ENCODE measurements around the gene CDCP2. TPM values are rescaled to one million over a fixed set of nuclear protein-coding genes. Genes with fewer than 3 reads are reported as not detected.

The CDCP2 gene
- not detected in 3 replicates for total RNA-seq

DNA sequence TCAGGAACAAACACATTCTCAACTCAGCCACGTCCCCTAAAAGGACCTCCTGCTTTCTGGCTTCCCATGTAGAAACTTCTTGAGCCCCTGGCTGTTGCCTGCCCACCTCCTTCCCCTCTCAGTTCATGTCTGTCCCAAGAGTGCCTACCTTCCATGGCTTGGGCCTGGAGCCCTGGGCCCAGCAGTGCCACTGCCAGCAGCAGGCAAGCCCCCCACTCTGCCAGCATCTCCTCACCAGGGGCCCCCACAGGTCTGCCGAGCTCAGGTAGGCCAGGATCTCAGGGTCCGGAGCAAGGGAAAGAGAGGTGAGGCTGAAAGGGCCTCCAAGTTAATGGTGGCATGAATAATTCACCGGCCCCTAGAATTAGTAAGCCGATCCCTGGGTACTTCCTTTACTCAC, at the start of gene CDCP2:
TSS of gene CDCP2 (minus strand) at position 305 of the 400 bp plus-strand sequence. CDS start at position 227, 78 bp downstream.
- no peak within 1 kb of the TSS for H3K4me3 Mint-ChIP-seq
- H3K4me1 Mint-ChIP-seq, result peaks cover 7% of the 10 kb centered on the region
- no peak for DNase-seq (ENCODE audit: low spot score in 2 of 2, unreplicated experiment in 2 of 2)
- H3K9me3 Mint-ChIP-seq, result no peaks in the 10 kb centered on the region
- H3K27me3 Mint-ChIP-seq (ENCODE audit: low read depth), result peaks cover 2% of the 10 kb centered on the region
- TF ChIP-seq, protein P1, sequence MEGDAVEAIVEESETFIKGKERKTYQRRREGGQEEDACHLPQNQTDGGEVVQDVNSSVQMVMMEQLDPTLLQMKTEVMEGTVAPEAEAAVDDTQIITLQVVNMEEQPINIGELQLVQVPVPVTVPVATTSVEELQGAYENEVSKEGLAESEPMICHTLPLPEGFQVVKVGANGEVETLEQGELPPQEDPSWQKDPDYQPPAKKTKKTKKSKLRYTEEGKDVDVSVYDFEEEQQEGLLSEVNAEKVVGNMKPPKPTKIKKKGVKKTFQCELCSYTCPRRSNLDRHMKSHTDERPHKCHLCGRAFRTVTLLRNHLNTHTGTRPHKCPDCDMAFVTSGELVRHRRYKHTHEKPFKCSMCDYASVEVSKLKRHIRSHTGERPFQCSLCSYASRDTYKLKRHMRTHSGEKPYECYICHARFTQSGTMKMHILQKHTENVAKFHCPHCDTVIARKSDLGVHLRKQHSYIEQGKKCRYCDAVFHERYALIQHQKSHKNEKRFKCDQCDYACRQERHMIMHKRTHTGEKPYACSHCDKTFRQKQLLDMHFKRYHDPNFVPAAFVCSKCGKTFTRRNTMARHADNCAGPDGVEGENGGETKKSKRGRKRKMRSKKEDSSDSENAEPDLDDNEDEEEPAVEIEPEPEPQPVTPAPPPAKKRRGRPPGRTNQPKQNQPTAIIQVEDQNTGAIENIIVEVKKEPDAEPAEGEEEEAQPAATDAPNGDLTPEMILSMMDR (IDR thresholded peaks at IDR 0.05; ENCODE audit: unreplicated experiment), result no peak
- no peak within 1 kb of the TSS for H3K27ac Mint-ChIP-seq
- no peaks in the 10 kb centered on the region for H3K36me3 Mint-ChIP-seq

DNA sequence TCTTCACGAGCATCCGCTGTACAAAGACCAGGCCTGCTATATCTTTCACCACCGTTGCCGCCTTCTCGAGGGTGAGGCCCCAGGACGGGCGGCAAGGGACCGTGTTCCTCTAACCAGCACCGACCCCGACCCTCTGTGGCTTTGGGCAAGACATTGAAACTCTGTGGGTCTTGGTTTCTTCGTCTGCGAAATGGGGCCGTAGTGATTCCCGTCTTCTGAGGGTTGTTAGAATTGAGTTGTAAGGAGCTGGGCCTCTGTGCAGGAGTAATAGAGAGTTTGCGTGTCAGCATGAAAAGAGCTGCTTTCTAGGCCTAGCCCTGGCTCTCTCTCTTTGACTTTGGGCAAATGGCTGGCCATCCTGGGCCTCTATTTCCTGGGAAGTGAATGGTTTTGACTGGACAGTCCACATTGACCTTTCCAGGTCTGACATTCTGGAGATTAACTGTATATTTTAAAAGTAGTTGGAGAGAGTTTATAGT, 47.8 kb upstream of the CDCP2 start:
- Mint-ChIP-seq H3K4me1 (peaks cover 25% of the 10 kb centered on the region), H3K36me3 (peaks cover 11% of the 10 kb centered on the region), H3K4me3 (peak overlapping the region; percentile 89), H3K27ac (peak overlapping the region; percentile 92), H3K27me3 (ENCODE audit: low read depth) (no peaks in the 10 kb centered on the region), H3K9me3 (no peaks in the 10 kb centered on the region)
- TF ChIP-seq, protein P1 (IDR thresholded peaks at IDR 0.05; ENCODE audit: unreplicated experiment), result no peak
- DNase-seq (ENCODE audit: low spot score in 2 of 2, unreplicated experiment in 2 of 2), result no peak

DNA sequence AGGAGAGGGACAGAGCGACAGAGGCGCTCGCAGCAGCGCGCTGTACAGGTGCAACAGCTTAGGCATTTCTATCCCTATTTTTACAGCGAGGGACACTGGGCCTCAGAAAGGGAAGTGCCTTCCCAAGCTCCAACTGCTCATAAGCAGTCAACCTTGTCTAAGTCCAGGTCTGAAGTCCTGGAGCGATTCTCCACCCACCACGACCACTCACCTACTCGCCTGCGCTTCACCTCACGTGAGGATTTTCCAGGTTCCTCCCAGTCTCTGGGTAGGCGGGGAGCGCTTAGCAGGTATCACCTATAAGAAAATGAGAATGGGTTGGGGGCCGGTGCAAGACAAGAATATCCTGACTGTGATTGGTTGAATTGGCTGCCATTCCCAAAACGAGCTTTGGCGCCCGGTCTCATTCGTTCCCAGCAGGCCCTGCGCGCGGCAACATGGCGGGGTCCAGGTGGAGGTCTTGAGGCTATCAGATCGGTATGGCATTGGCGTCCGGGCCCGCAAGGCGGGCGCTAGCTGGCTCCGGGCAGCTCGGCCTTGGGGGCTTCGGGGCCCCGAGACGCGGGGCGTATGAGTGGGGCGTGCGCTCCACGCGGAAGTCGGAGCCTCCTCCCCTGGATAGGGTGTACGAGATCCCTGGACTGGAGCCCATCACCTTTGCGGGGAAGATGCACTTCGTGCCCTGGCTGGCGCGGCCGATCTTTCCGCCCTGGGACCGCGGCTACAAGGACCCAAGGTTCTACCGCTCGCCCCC, 47.1 kb upstream of the CDCP2 start, which contains the start of the genes CYB5RL and MRPL37:
TSS of gene CYB5RL (minus strand) at position 266 of the 754 bp plus-strand sequence. CDS start 4,414 bp downstream, outside the sequence.
TSS of gene MRPL37 (plus strand) at position 403 of the 754 bp plus-strand sequence. CDS start at position 480, 77 bp downstream.
- Mint-ChIP-seq H3K27ac (peak within 1 kb of the TSS; percentile 92), H3K4me3 (peak within 1 kb of the TSS; percentile 89), H3K27me3 (ENCODE audit: low read depth) (no peaks in the 10 kb centered on the region), H3K36me3 (peaks cover 4% of the 10 kb centered on the region), H3K4me1 (peaks cover 25% of the 10 kb centered on the region), H3K9me3 (no peaks in the 10 kb centered on the region)
- TF ChIP-seq, protein P1 (IDR thresholded peaks at IDR 0.05; ENCODE audit: unreplicated experiment), result no peak
- DNase-seq (ENCODE audit: low spot score in 2 of 2, unreplicated experiment in 2 of 2), result peak; percentile 80 to 89

DNA sequence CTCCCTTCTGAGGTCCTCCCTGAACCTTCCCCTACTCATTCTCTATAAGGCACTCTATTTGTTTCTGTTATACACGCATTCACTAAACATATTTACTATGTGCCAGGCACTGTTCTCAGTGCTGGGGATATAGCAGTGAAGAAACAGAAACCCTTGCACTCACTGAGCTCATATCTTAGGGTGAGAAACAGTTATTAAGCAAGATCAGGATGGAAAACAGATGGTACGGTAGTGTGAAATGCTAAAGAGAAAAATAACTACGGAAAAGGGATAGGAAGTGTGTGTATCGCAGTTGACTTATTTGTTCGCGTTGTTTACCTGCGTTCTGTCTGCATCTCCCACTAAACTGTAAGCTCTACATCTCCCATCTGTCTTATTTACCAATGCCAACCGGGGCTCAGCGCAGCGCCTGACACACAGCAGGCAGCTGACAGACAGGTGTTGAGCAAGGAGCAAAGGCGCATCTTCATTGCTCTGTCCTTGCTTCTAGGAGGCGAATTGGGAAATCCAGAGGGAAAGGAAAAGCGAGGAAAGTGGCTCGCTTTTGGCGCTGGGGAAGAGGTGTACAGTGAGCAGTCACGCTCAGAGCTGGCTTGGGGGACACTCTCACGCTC, 46.5 kb upstream of the CDCP2 start:
- Mint-ChIP-seq H3K4me1 (peaks cover 25% of the 10 kb centered on the region), H3K36me3 (peaks cover 3% of the 10 kb centered on the region), H3K4me3 (peak overlapping the region; percentile 89), H3K27me3 (ENCODE audit: low read depth) (no peaks in the 10 kb centered on the region), H3K27ac (peak overlapping the region; percentile 92), H3K9me3 (no peaks in the 10 kb centered on the region)
- TF ChIP-seq, protein P1 (IDR thresholded peaks at IDR 0.05; ENCODE audit: unreplicated experiment), result no peak
- DNase-seq (ENCODE audit: low spot score in 2 of 2, unreplicated experiment in 2 of 2), result no peak

DNA sequence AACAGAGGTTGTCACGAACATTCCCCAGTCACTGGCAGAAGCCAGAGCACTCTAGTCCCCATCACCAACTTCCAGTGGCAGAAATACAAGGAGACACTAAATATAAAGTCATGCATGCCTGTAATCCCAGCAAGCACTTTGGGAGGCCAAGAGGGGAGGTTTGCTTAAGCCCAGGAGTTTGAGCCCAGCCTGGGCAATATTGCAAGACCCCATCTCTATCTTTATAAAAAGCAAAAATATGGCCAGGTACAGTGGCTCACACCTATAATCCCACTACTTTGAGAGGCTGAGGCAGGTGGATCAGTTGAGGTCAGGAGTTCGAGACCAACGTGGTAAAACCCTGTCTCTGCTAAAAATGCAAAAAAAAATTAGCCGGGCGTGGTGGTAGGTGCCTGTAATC, 40.7 kb upstream of the CDCP2 start:
- TF ChIP-seq, protein P1 (IDR thresholded peaks at IDR 0.05; ENCODE audit: unreplicated experiment), result no peak
- DNase-seq (ENCODE audit: low spot score in 2 of 2, unreplicated experiment in 2 of 2), result no peak
- H3K4me1 Mint-ChIP-seq, result no peaks in the 10 kb centered on the region
- H3K27ac Mint-ChIP-seq, result no peak overlapping the region
- H3K9me3 Mint-ChIP-seq, result no peaks in the 10 kb centered on the region
- no peak overlapping the region for H3K4me3 Mint-ChIP-seq
- H3K27me3 Mint-ChIP-seq (ENCODE audit: low read depth), result no peaks in the 10 kb centered on the region
- H3K36me3 Mint-ChIP-seq, result peaks cover 1% of the 10 kb centered on the region
